ENCODE data around the gene CYP27B1. TPM values are rescaled to one million over a fixed set of nuclear protein-coding genes. Genes with fewer than 3 reads are reported as not detected.

CYP27B1 gene
- total and polyA plus RNA-seq, 7 experiments from 2014 or later, result 0.20 to 2.6 (median 1.6) TPM; not detected in 1

DNA sequence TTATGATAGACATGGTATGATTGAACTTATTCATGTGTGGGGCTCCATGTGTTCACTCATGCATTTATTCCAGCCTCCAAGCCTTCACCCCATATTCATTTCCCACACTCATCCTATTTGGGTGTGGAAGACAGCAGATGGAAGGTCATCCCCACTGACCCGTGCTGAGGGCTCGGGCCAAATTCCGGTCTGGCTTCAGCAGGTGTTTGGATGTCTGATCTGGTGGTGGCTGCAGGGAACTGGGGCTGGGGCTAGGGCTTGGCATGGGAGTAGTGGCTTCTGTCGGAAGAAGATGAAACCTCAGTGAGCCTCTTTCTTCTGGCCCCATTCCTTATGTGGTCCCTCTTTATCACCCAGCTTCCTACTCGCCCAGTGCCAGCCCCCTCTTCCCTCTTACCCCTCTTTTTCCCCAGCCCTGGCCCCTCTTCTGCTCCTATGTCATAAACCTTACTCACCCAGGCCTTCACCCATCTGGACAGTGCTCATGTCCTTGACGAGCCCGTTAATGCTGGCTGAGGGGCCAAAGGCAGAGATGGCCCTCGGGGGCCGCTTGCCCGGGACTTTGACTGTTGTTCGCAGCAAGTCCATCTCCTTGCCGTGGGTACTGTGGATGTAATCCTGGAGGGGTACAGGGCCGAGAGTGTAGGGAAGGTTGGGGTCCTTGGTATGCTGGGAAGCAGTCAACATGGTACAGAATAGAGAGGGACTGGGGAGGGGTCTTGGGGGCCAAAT, 36.4 kb downstream of the CYP27B1 start:
- intact Hi-C loops (cut with micrococcal nuclease), result no loop called here
- Histone ChIP-seq H3K4me3 (ENCODE audit: low read length) (no peak overlapping the region), H3K27me3 (ENCODE audit: control insufficient read depth in 2 of 2, insufficient read depth in 2 of 2, low read length in 2 of 2) (no peaks in the 10 kb centered on the region), H3K27ac (ENCODE audit: low read depth, low read length) (no peak overlapping the region), H3K4me1 (ENCODE audit: control insufficient read depth in 2 of 2, insufficient read depth in 2 of 2, low read length in 2 of 2) (no peaks in the 10 kb centered on the region), H3K9me3 (ENCODE audit: control insufficient read depth in 2 of 3, low read length in 3 of 3) (no peaks in the 10 kb centered on the region), H3K36me3 (ENCODE audit: control insufficient read depth in 2 of 3, insufficient read depth in 3 of 3, low read length in 3 of 3) (peaks cover 39 to 94% (median 51%) of the 10 kb centered on the region in 3 experiments)
- Mint-ChIP-seq H3K27me3 (no peaks in the 10 kb centered on the region), H3K4me1 (peaks cover 2 to 14% (median 8%) of the 10 kb centered on the region in 7 donors), H3K4me3 (no peak overlapping the region), H3K36me3 (peaks cover 9 to 62% (median 30%) of the 10 kb centered on the region in 5 donors), H3K9me3 (peaks cover 0 to 1% (median 0%) of the 10 kb centered on the region in 11 donors), H3K27ac (peak overlapping the region in 2 of 9 donors; percentile 39 to 46)
- no peak for DNase-seq
- ChIA-PET POLR2A (interaction anchor here (1.0 kb wide), 1 partner anchor 8 kb away, joined by 3 read pairs; no protein-coding TSS in a partner anchor), CTCF (no interaction called here)
- no peak for ATAC-seq

GRCh38 chr12:57729321-57729844, 37.5 kb downstream of the CYP27B1 start:
- Histone ChIP-seq H3K27me3 (ENCODE audit: control insufficient read depth in 2 of 2, insufficient read depth in 2 of 2, low read length in 2 of 2) (no peaks in the 10 kb centered on the region), H3K27ac (ENCODE audit: low read depth, low read length) (no peak overlapping the region), H3K36me3 (ENCODE audit: control insufficient read depth in 2 of 3, insufficient read depth in 3 of 3, low read length in 3 of 3) (peaks cover 32 to 83% (median 46%) of the 10 kb centered on the region in 3 experiments), H3K4me3 (ENCODE audit: low read length) (no peak overlapping the region), H3K4me1 (ENCODE audit: control insufficient read depth in 2 of 2, insufficient read depth in 2 of 2, low read length in 2 of 2) (no peaks in the 10 kb centered on the region), H3K9me3 (ENCODE audit: control insufficient read depth in 2 of 3, low read length in 3 of 3) (no peaks in the 10 kb centered on the region)
- peaks cover 0 to 1% (median 0%) of the 10 kb centered on the region in 11 donors for H3K9me3 Mint-ChIP-seq
- H3K4me3 Mint-ChIP-seq, result no peak overlapping the region
- ChIA-PET POLR2A (no interaction called here), CTCF (no interaction called here)
- peak overlapping the region in 4 of 9 donors; percentile 13 to 36 (median 28) for H3K27ac Mint-ChIP-seq
- H3K4me1 Mint-ChIP-seq, result peaks cover 5 to 14% (median 7%) of the 10 kb centered on the region in 7 donors
- no peaks in the 10 kb centered on the region for H3K27me3 Mint-ChIP-seq
- no peak for ATAC-seq
- peaks cover 9 to 55% (median 21%) of the 10 kb centered on the region in 5 donors for H3K36me3 Mint-ChIP-seq
- DNase-seq, result no peak
- intact Hi-C loops (cut with micrococcal nuclease), result no loop called here

- Mint-ChIP-seq H3K4me3 (no peak overlapping the region), H3K9me3 (peaks cover 0 to 1% (median 0%) of the 10 kb centered on the region in 11 donors), H3K36me3 (peaks cover 9 to 51% (median 20%) of the 10 kb centered on the region in 5 donors), H3K27ac (peak overlapping the region in 3 of 9 donors; percentile 6 to 55 (median 43)), H3K27me3 (no peaks in the 10 kb centered on the region), H3K4me1 (peaks cover 5 to 22% (median 14%) of the 10 kb centered on the region in 7 donors)
- ChIA-PET POLR2A (interaction anchor here (1.2 kb wide), 1 partner anchor 14 kb away, joined by 7 read pairs; no protein-coding TSS in a partner anchor), CTCF (no interaction called here)
- Histone ChIP-seq H3K27me3 (ENCODE audit: control insufficient read depth in 2 of 2, insufficient read depth in 2 of 2, low read length in 2 of 2) (no peaks in the 10 kb centered on the region), H3K9me3 (ENCODE audit: control insufficient read depth in 2 of 3, low read length in 3 of 3) (no peaks in the 10 kb centered on the region), H3K36me3 (ENCODE audit: control insufficient read depth in 2 of 3, insufficient read depth in 3 of 3, low read length in 3 of 3) (peaks cover 19 to 68% (median 37%) of the 10 kb centered on the region in 3 experiments), H3K4me3 (ENCODE audit: low read length) (no peak overlapping the region), H3K27ac (ENCODE audit: low read depth, low read length) (no peak overlapping the region), H3K4me1 (ENCODE audit: control insufficient read depth in 2 of 2, insufficient read depth in 2 of 2, low read length in 2 of 2) (no peaks in the 10 kb centered on the region)
- no peak for ATAC-seq
- DNase-seq, result peak in 1 of 9 donors; percentile 10
- intact Hi-C loops (cut with micrococcal nuclease), result loop anchor here in 1 of 2 donors (2.0 kb wide), 1 partner anchor 13 kb away; no protein-coding TSS in a partner anchor
Measured at GRCh38 chr12:57727758-57728395, 39.0 kb downstream of the CYP27B1 start.

- peak in 1 of 9 donors; percentile 17 for DNase-seq
- Histone ChIP-seq H3K4me1 (ENCODE audit: control insufficient read depth in 2 of 2, insufficient read depth in 2 of 2, low read length in 2 of 2) (no peaks in the 10 kb centered on the region), H3K27ac (ENCODE audit: low read depth, low read length) (no peak overlapping the region), H3K9me3 (ENCODE audit: control insufficient read depth in 2 of 3, low read length in 3 of 3) (no peaks in the 10 kb centered on the region), H3K4me3 (ENCODE audit: low read length) (no peak overlapping the region), H3K27me3 (ENCODE audit: control insufficient read depth in 2 of 2, insufficient read depth in 2 of 2, low read length in 2 of 2) (no peaks in the 10 kb centered on the region), H3K36me3 (ENCODE audit: control insufficient read depth in 2 of 3, insufficient read depth in 3 of 3, low read length in 3 of 3) (peaks cover 16 to 60% (median 37%) of the 10 kb centered on the region in 3 experiments)
- ChIA-PET POLR2A (interaction anchor here (1.2 kb wide), 1 partner anchor 15 kb away, joined by 7 read pairs; no protein-coding TSS in a partner anchor), CTCF (no interaction called here)
- ATAC-seq, result no peak
- intact Hi-C loops (cut with micrococcal nuclease), result loop anchor here in 1 of 2 donors (2.0 kb wide), 1 partner anchor 14 kb away; no protein-coding TSS in a partner anchor
- H3K4me3 Mint-ChIP-seq, result no peak overlapping the region
- peaks cover 6 to 26% (median 16%) of the 10 kb centered on the region in 7 donors for H3K4me1 Mint-ChIP-seq
- H3K27ac Mint-ChIP-seq, result no peak overlapping the region
- no peaks in the 10 kb centered on the region for H3K27me3 Mint-ChIP-seq
- H3K36me3 Mint-ChIP-seq, result peaks cover 5 to 43% (median 20%) of the 10 kb centered on the region in 5 donors
- peaks cover 0 to 1% (median 0%) of the 10 kb centered on the region in 11 donors for H3K9me3 Mint-ChIP-seq
Measured at GRCh38 chr12:57726884-57727757, 39.8 kb downstream of the CYP27B1 start.

DNA sequence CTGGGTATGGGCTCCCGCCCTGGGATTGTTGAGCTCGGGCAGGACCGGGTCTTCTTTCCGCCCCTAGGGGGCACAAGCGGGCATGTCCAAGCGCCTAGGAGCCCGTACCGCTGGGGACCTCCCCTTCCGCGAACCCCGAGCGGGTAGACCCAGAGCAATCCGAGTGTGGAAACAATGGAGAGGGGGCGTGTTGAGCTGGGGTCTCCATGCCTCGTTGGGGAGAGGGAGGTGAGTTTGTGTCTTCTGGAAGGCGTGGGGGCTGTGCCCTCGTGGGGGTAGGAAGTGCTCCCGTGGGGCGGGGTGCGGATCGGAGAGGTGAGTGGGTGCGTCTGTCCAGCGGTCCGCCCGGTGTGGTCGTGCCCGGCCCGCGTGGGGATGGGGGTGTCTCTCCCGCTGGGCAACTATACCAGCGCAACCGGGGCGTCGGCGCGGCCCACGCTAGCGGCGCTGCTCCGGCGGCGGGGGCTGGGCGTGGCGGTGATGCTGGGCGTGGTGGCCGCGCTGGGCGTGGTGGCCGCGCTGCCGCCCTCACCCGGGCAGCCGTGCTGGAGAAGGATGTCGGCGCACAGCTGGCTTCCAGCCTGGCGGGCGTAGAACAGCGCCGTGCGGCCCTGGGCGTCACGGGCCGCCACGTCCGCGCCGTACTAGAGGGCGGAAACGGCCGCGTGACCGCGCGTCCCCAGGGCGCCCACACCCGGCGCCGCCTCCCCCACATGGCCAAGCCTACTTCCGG, 40.6 kb downstream of the CYP27B1 start:
- POLR2A ChIA-PET, result interaction anchor here (0.8 kb wide), 1 partner anchor 13 kb away, joined by 3 read pairs; no protein-coding TSS in a partner anchor

More for the DNA sequence above, 40.6 kb downstream of the CYP27B1 start:
- Histone ChIP-seq H3K9me3 (ENCODE audit: control insufficient read depth in 2 of 3, low read length in 3 of 3) (no peaks in the 10 kb centered on the region), H3K27ac (ENCODE audit: low read depth, low read length) (peak overlapping the region; percentile 21), H3K4me1 (ENCODE audit: control insufficient read depth in 2 of 2, insufficient read depth in 2 of 2, low read length in 2 of 2) (no peaks in the 10 kb centered on the region), H3K4me3 (ENCODE audit: low read length) (no peak overlapping the region), H3K27me3 (ENCODE audit: control insufficient read depth in 2 of 2, insufficient read depth in 2 of 2, low read length in 2 of 2) (no peaks in the 10 kb centered on the region), H3K36me3 (ENCODE audit: control insufficient read depth in 2 of 3, insufficient read depth in 3 of 3, low read length in 3 of 3) (peaks cover 14 to 57% (median 32%) of the 10 kb centered on the region in 3 experiments)
- Mint-ChIP-seq H3K27ac (peak overlapping the region in 3 of 9 donors; percentile 26 to 67 (median 67)), H3K4me1 (peaks cover 13 to 28% (median 17%) of the 10 kb centered on the region in 7 donors), H3K36me3 (peaks cover under 1 to 36% (median 16%) of the 10 kb centered on the region in 5 donors), H3K27me3 (no peaks in the 10 kb centered on the region), H3K9me3 (peaks cover 0 to 1% (median 0%) of the 10 kb centered on the region in 11 donors), H3K4me3 (peak overlapping the region in 2 of 10 donors; percentile 29 to 58)
- CTCF ChIA-PET, result no interaction called here
- ATAC-seq (peak; percentile 69), DNase-seq (peak in 2 of 9 donors; percentile 11 to 32)
- intact Hi-C loops (cut with micrococcal nuclease), result loop anchor here in 1 of 2 donors (2.0 kb wide), 1 partner anchor 14 kb away; no protein-coding TSS in a partner anchor
